ENCODE results near the gene SLC16A13. TPM values are rescaled to one million over a fixed set of nuclear protein-coding genes. Genes with fewer than 3 reads are reported as not detected.

Gene SLC16A13
- total and polyA plus RNA-seq, 2 donors (not counting 1 experiment from before 2014, with no cell fraction given): 7.4 to 21.9 TPM

DNA sequence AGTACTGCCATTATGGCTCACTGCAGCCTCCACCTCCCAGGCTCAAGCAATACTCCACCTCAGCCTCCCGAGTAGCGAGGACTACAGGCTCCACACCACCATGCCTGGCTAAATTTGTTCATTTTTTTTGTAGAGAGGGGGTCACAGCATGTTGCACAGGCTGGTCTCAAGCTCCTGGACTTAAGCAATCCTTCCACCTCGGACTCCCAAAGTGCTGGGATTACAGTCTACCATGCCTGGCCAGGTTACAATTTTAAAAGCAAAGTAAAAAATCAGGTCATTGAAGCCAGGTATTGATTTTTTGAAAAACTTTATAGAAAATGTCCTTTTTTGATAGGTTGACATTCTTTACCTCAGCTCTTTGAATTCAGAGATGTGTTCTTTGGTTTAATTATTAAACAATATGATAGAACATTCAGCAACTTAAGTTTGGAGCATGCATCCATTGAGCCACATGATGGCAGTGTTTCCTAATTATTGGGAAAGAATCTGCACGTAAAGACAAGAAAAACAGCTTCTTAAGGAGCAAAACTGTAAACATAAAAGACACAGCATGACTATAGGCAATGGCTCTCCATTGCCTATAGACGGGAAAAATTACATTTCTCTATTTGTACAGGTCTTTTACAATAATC, 9.8 kb downstream of the SLC16A13 start:
- Histone ChIP-seq H4K20me1 (ENCODE audit: control insufficient read depth, insufficient read depth, low read length, poor library complexity, severe bottlenecking) (no peaks in the 10 kb centered on the region), H2AFZ (ENCODE audit: insufficient read depth, low read depth, low read length, poor library complexity, severe bottlenecking) (no peak overlapping the region), H3K79me2 (ENCODE audit: control insufficient read depth, insufficient read depth, low read length) (no peaks in the 10 kb centered on the region), H3K36me3 (replicated peaks in 1 of 2; ENCODE audit: control extremely low read depth in 1 of 2, control insufficient read depth in 1 of 2, extremely low read depth in 1 of 2, insufficient read depth in 2 of 2, low read length in 1 of 2) (peaks cover 0 to 2% of the 10 kb centered on the region in 2 experiments), H3K27me3 (replicated peaks in 1 of 4; ENCODE audit: control extremely low read depth in 1 of 4, control insufficient read depth in 3 of 4, insufficient read depth in 4 of 4, low read length in 3 of 4) (peaks cover 0 to 4% (median 0%) of the 10 kb centered on the region in 4 experiments), H3K9ac (ENCODE audit: low read length) (peak overlapping the region; percentile 64), H3K4me2 (replicated peaks; ENCODE audit: low read depth, low read length, poor library complexity, severe bottlenecking) (peak overlapping the region; percentile 91), H3K27ac (ENCODE audit: low read length in 2 of 2) (no peak overlapping the region), H3K4me1 (ENCODE audit: control insufficient read depth in 2 of 2, insufficient read depth in 2 of 2, low read length in 2 of 2) (peaks cover 35 to 46% of the 10 kb centered on the region in 2 donors), H3K9me3 (ENCODE audit: control extremely low read depth in 1 of 3, control insufficient read depth in 2 of 3, insufficient read depth in 1 of 3, low read length in 2 of 3) (peaks cover 0 to 8% (median 0%) of the 10 kb centered on the region in 3 donors), H3K4me3 (ENCODE audit: control extremely low read depth in 1 of 5, extremely low read depth in 1 of 5, insufficient read depth in 1 of 5, low read depth in 2 of 5, low read length in 4 of 5) (peak overlapping the region in 4 of 5 experiments; percentile 50 to 67 (median 60))
- no peak for TF ChIP-seq EZH2 (IDR thresholded peaks at IDR 0.05; ENCODE audit: borderline replicate concordance, insufficient read depth, low read depth, low read length, poor library complexity, severe bottlenecking)
- TF ChIP-seq, protein P1, sequence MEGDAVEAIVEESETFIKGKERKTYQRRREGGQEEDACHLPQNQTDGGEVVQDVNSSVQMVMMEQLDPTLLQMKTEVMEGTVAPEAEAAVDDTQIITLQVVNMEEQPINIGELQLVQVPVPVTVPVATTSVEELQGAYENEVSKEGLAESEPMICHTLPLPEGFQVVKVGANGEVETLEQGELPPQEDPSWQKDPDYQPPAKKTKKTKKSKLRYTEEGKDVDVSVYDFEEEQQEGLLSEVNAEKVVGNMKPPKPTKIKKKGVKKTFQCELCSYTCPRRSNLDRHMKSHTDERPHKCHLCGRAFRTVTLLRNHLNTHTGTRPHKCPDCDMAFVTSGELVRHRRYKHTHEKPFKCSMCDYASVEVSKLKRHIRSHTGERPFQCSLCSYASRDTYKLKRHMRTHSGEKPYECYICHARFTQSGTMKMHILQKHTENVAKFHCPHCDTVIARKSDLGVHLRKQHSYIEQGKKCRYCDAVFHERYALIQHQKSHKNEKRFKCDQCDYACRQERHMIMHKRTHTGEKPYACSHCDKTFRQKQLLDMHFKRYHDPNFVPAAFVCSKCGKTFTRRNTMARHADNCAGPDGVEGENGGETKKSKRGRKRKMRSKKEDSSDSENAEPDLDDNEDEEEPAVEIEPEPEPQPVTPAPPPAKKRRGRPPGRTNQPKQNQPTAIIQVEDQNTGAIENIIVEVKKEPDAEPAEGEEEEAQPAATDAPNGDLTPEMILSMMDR (IDR thresholded peaks at IDR 0.05): peak; percentile 82
- Mint-ChIP-seq H3K9me3 (ENCODE audit: insufficient read depth) (no peaks in the 10 kb centered on the region), H3K27me3 (peaks cover 3% of the 10 kb centered on the region), H3K4me1 (peaks cover 39% of the 10 kb centered on the region), H3K27ac (peak overlapping the region; percentile 92), H3K4me3 (peak overlapping the region; percentile 77)
- ATAC-seq (ENCODE audit: low read depth) (peak; percentile 13), DNase-seq (peak; percentile 85)
- intact Hi-C loops (cut with micrococcal nuclease): loop anchor here (1.0 to 10.0 kb wide), 5 partner anchors 91 to 642 kb away; partner anchors contain the start of genes MPDU1, TP53 and WRAP53
- ChIA-PET POLR2A (interaction anchor here (0.6 to 2.1 kb wide), 11 partner anchors 10 to 641 kb away, joined by 3 to 21 read pairs (median 3); partner anchors contain the start of genes ACADVL, DLG4, DVL2 and RNASEK), CTCF (interaction anchor here (0.6 to 14.5 kb wide), 60 partner anchors 7 to 1011 kb away, joined by 3 to 584 read pairs (median 4); partner anchors contain the start of genes ACADVL, ACAP1, ASGR1 and BCL6B)
- WGBS (ENCODE audit: insufficient coverage): 42% methylated on average over 4 of the region's 5 CpGs

Data from B cell (primary cell).